Measurements from ENCODE around the gene CCDC134.

DNA sequence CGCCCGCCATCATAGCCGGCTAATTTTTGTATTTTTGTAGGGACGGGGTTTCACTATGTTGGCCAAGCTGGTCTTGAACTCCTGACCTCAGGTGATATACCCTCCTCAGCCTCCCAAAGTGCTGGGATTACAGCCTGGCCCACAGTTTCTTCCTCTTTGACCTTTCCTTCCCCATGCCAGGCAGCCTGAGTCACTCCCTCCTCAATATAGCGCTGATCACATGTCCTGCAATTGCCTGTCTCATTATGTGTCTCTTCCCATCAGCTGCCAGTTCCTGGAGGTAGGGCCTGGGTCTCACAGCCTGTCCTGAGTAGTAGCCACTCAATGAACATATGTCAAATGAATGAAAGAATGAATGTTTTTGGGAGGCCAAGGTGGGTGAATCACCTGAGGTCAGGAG, 43.0 kb upstream of the CCDC134 start:
- TF ChIP-seq, protein P1, sequence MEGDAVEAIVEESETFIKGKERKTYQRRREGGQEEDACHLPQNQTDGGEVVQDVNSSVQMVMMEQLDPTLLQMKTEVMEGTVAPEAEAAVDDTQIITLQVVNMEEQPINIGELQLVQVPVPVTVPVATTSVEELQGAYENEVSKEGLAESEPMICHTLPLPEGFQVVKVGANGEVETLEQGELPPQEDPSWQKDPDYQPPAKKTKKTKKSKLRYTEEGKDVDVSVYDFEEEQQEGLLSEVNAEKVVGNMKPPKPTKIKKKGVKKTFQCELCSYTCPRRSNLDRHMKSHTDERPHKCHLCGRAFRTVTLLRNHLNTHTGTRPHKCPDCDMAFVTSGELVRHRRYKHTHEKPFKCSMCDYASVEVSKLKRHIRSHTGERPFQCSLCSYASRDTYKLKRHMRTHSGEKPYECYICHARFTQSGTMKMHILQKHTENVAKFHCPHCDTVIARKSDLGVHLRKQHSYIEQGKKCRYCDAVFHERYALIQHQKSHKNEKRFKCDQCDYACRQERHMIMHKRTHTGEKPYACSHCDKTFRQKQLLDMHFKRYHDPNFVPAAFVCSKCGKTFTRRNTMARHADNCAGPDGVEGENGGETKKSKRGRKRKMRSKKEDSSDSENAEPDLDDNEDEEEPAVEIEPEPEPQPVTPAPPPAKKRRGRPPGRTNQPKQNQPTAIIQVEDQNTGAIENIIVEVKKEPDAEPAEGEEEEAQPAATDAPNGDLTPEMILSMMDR (IDR thresholded peaks at IDR 0.05): no peak
- no peak for TF ChIP-seq POLR2AphosphoS5 (IDR thresholded peaks at IDR 0.05)
